Hematopoietic multipotent progenitor cell treated with erythropoietin and hydrocortisone succinate and interleukin-3 and kit ligand, for 15 days (in vitro differentiated cells): Measurements from ENCODE around the gene SMPD3.
"Not testable (repeated sequence)": the region's sequence is repeated elsewhere in the genome, so short reads cannot be mapped to it uniquely, and the experiment has no call there.

ENCODE experiments used
- DNase-seq: peaks from one replicate; pipeline ENCODE4 v3.0.0-alpha.2; 2015; ENCODE audit warnings: low spot score

The SMPD3 gene

GRCh38 chr16:68448360-68448970, at the start of gene SMPD3:
Gene SMPD3, minus strand, starts transcription at chr16:68448508. Its CDS starts 76,327 bp downstream, at chr16:68372181.
- DNase-seq, result peak; percentile 55

- DNase-seq, result no peak
Measured at GRCh38 chr16:68496689-68497088, 48.4 kb upstream of the SMPD3 start.

DNA sequence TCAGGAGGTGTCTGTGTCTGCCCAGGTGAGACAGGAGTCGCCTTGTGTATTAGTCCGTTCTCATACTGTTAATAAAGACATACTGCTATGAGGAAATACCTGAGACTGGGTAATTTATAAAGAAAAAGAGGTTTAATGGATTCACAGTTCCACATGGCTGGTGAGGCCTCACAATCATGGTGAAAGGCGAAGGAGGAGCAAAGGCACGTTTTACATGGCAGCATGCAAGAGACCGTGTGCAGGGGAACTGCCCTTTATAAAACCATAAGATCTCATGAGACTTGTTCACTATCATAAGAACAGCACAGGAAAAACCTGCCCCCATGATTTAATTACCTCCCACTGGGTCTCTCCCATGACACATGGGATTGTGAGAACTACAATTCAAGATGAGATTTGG, 46.0 kb upstream of the SMPD3 start:
- DNase-seq, result not testable (repeated sequence)

DNA sequence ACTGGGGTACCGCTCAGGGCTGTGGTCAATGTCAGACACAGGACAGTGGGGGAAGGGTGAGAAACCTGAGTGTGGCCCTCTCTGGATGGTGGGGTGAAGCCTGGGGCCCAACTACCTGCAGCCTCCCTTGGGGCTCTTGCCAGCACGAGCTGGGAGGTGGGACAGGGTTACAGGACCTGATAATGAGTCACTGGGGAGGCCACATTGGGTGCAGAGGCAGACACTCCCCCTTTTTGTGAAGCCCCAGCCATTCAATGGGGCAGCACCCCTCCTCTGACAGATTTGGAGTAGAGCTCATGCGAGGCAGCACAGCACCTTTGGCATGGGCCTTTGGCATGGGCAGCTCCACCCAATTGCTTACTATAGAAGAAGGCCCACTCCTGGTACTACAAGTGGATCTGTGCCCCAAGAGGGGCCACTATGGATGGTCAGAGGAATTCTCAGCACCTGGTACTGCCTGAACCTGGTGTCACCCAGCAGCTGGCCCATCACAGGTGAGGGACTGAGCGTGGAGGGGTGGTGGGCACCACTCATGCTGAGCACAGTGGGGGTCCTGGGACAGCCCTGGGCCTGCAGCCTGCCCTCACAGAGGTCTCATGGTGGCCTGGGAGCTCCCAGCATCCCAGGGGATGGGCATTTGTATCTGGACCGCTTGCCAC, 45.2 kb upstream of the SMPD3 start:
- DNase-seq, result no peak

GRCh38 chr16:68492543-68493411, 44.5 kb upstream of the SMPD3 start:
- DNase-seq, result no peak

DNA sequence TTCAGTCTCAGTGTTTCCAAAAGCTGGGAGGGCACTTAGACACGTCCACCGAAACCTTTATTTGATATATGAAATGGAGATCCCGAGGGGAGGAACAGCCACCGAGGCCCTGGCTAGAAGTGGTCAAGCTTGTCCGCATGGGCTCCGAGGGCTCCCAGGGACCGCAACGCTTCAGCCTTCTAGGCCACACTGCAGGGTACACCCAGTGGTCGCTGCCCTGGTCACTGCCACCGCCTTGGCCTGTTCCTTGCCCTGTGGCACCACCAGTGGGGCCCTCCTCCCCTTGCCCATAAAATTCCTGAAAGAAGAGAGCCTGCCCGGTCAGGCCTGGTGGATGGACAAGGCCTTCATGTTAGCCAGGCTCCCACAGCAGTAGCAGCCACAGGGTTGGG, 43.8 kb upstream of the SMPD3 start:
- DNase-seq, result no peak

- DNase-seq, result no peak
Measured at GRCh38 chr16:68491576-68491950, 43.3 kb upstream of the SMPD3 start.

DNA sequence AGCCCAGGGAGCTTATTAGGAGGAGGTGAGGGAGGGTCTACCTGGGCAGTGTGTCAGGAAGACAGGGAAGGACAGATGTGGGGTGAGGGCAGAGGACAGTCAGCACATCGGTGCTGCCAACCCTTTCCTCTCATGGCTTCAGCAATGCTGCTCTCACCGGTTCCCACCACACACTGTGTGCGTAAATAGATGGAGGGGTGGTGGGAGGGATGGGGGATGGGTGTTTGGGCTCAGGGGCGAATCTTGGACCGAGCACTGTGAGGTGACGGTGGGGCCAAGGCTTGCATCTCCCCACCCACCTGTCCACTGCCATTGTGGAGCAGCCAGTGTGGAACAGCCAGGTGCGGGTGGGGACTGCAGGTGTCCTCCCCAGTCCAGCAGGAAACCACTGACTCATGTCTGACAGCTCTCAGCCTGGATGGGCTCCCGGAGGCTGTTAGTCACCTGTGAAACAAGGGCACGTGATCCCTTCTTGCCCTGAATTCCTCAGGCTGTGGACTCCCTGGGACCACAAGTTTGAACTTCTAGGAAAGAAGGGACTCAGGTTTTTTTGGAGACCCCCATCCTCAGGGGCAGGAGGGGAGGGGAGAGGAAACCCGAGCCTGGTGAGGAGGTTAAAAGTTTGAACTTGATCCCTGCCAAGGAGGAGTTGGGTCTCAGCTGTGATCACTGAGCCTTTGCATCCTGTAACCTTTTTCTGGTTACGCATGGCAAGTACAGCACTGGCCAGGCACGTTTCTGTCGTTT, 42.7 kb upstream of the SMPD3 start:
- DNase-seq, result no peak

GRCh38 chr16:68490358-68490757, 42.0 kb upstream of the SMPD3 start:
- no peak for DNase-seq

DNA sequence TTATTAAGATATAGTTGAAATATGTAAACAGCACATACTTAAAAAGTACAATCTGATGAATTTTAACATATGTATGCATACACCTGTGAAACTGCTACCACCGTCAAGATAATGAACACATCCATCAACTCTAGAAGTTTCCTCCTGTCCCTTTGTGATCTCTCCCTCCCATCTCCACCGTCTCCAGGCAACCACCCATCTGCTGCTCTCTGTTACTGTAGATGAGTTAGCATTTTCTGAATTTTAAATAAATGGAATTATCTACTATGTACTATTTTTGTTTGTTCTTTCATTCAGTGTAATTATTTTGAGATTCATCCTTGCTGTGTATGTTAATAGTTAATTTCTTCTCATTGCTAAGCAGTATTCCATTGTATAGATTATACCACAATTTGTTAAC, 40.2 kb upstream of the SMPD3 start:
- no peak for DNase-seq

- no peak for DNase-seq
Measured at GRCh38 chr16:68487669-68488068, 39.4 kb upstream of the SMPD3 start.

DNA sequence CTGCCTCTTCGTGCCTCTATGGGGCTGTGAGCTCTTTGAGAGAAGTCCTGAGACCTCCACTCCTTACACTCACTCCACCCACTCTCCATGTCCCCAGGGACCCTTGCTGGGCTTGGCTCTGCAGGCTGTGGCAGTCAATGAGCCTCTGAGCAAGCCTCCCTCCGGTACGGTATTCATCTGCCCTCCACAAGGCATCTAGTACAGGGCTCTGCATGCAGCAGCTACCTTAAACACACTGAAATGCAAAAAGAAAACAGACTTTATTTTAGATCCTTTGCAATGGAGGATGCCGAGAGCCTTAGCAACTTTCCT, 38.9 kb upstream of the SMPD3 start:
- DNase-seq, result no peak

DNA sequence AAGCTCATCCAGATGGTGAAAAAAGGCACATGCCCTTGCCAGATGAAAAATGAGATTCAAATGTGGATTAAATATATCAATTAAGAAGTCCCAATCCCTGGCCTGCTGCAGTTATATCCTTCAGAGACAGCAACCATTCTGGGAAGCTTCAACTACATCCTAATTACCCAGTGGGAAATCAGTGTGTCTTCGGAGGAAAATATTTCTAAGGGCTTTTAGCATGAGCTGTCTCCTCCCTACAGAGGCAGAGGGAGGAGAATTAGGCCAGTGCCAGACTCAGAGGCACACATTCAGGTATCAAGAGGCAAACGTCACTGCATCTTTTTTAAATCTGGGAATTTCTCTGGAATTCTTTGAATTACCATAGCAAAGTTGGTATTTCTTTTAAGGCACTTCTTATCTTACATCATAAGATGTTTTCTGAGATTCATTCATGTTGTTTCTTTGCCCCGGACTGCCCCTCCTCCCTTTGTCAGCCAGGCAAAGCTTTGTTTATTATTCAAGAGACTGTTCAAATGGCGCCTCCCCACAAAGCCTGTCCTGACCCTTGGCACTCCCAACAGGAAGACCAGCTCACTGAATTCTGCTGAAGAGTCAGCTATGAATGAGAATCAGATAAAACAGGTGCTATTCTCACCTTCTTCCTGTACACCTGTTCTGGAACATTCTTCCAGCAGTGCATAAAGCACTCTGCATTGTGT, 38.3 kb upstream of the SMPD3 start:
- no peak for DNase-seq

- no peak for DNase-seq
Measured at GRCh38 chr16:68481636-68482035, 33.3 kb upstream of the SMPD3 start.

DNA sequence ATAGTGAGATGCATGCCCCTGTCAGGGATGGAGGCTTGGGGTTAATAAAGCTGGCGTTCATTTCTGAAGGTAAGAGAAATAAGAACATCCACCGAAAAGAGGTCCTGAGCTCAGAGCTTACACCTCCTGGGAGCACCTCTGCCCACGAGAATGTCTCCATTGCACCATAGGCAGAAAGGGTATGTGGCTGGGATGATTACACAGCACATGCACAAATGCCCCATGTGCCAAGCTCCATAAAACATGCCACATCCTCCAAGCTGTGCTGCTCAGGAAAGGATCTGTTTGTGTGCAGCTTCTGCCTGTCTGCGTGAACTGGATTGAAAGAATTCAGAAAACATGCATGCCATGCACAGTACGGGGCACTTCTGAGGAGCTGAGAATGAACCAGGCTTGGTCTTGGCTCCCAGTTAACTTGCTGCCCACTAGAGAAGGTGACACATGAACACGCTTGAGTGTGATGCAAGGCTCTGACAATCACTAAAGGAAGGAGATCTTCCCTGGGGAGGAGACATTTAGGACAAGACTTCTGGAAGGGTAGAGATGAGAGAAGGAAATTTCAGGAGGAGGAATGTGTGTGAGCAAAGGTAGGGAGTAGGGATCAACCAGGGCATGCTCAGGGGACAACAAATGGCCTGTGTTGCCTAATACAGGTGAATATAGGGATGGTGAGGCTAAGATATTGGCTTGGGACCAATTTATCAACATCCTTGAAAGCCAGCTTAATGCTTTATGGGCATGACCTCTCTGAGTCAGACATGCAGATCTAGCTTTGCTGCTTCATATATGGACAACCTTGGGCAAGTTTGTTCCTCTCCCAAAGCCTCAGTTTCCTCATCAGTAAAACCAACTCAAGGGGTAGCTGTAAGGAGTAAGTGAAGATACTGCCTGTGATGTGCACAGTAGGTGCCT, 32.0 kb upstream of the SMPD3 start:
- no peak for DNase-seq

GRCh38 chr16:68479271-68479670, 31.0 kb upstream of the SMPD3 start:
- DNase-seq, result no peak

DNA sequence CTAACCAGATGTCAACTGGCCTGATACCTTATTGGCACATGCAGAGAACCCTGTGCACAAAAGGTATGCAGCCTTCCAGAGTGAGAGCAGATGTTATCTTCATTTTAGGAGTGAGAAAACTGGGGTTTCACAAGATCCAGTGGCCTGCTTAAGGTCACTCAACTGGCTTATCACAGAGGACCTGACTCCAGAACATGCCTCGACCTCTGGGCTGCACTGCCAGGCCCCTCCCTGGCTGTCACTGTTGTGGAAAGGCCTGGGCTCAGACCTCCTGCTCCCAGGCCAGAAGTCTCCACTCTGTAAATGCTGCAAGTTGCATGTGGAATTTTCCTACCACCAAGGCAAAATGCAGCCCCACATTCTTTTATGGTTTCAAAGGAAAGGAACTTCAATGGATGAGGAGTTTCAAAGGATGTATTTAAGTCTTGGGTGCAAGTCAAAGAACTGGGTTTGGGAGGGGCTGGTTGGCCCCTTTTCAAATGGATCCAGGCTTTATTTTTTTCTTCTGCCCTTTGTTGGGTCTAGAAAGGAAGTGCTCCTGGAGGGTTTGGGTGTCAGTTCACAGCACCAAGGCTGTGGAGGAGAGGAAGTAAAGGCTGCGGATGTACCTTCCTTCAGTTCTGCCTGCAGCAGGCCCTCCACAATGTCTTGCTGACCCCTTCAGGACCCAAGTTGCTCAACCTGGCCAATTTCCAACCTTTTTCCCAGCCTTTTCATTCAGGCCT, 30.4 kb upstream of the SMPD3 start:
- no peak for DNase-seq

DNA sequence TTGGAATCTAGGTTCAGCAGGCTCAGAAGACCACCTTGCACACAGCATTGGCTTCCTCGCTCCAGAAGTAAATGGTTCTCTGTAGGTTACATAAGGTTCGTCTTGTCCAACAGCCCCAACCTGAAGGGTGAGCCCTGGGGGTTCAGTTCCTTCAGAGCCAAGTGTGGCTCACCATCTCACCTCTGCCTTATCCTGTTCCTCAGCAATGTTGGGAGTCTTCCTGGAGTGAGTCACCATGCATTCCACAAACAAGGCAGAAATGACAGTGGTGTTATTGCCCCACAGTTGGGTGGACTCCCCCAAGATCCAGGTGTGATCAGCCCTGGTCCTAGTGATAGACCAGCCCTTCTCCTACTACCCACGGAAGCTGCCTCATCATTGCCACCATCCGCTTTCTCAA, 26.8 kb upstream of the SMPD3 start:
- DNase-seq, result no peak

DNA sequence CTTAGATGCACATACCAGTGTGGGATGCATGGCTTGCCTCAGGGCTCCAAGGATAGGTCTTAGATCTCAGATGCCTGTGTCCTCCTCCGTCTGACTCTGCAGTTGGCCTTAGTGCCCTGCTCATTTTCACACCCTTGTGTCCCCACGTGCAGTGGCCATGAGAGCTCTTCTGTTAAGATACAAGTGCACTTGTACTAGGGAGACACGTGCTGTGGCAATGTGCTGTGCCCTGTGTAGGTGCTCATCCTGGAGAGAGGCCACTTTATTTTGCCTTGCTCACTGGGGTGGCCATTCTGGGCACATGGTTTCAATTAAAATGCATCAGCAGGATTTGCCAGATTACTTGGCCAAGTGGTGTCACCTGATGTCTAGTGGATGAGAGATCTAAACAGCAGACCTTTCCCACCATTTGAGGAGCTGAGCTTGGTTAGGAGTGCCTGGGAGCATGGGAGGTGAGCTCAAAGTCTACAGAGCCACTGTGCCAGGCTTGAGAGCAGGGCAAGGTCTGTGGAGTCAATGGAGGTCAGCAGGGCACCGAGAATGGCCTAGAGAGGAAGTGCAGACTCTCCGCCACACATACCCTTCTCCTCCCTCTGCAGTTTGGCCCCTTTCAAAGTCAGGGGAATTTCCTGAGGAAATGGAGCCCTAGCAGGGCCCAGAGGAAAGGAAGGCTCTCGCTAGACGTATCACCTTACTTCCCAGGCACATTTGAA, 25.2 kb upstream of the SMPD3 start:
- no peak for DNase-seq

DNA sequence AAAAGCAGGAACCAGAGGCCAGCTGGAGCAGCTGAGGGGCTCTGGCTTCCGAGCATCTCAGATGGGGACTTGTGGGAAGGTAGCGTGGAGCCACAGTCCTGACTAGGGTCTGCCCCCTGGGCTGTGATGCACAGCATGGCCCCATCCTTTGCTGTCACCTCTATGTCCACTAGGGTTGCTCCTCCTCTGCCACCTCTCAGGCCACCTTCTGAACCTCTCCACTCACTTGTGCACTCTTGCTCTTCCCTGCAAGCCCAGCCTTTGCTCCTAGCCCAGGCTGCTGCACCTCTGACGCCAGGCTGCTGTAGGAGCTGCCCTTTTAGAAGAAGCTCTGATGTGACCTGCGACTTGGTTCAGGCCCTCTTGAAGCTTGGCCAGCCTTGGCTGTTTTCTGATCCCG, 24.3 kb upstream of the SMPD3 start:
- DNase-seq, result no peak
